Measurements from ENCODE around the gene DNM3. TPM values are rescaled to one million over a fixed set of nuclear protein-coding genes. Genes with fewer than 3 reads are reported as not detected.

Gene DNM3
- total and polyA plus RNA-seq, 2 donors (not counting 3 experiments of a cell fraction or from before 2014, with no cell fraction given), result 1.4 to 2.5 TPM

GRCh38 chr1:172184506-172185191 is 343.4 kb downstream of the DNM3 start:
- BruUV-seq (replicated peaks), result no TSS peak
- H3K4me2 ChIP-seq (ENCODE audit: insufficient read depth, low read length), result no peak overlapping the region
- intact Hi-C loops (cut with micrococcal nuclease) (loop anchor here (5.0 kb wide), 2 partner anchors 138 to 142 kb away; no protein-coding TSS in a partner anchor), dilution Hi-C loops (cut with MboI; ENCODE audit: extremely low pct_ligation_motif_present, low sequenced_read_pairs) (no loop called here)
- no peak overlapping the region for H3K27ac ChIP-seq (ENCODE audit: insufficient read depth, low read depth, low read length)
- no peaks in the 10 kb centered on the region for H4K20me1 ChIP-seq (replicated peaks; ENCODE audit: control insufficient read depth, extremely low read depth, insufficient read depth, low read length)
- TF ChIP-seq MYC (IDR thresholded peaks at IDR 0.05; ENCODE audit: low read depth, low read length) (no peak), GATA2 (IDR thresholded peaks at IDR 0.05; ENCODE audit: insufficient read depth, insufficient read length, low read depth, low read length) (no peak), POLR2AphosphoS5 (IDR thresholded peaks at IDR 0.05; ENCODE audit: insufficient read depth, low read depth, low read length) (no peak)
- FAIRE-seq (no peak), DNase-seq (ENCODE audit: low read depth, low spot score) (no peak)
- H3K9me1 ChIP-seq (replicated peaks; ENCODE audit: control insufficient read depth, extremely low read depth, insufficient read depth, low read length), result no peaks in the 10 kb centered on the region
- no peak overlapping the region for H3K9ac ChIP-seq (replicated peaks; ENCODE audit: extremely low read depth, insufficient read depth, low read length)
- no peak overlapping the region for H2AFZ ChIP-seq (ENCODE audit: low read depth, low read length)
- no peaks in the 10 kb centered on the region for H3K79me2 ChIP-seq (ENCODE audit: control insufficient read depth, insufficient read depth, low read length)
- no peaks in the 10 kb centered on the region for H3K27me3 ChIP-seq (ENCODE audit: control insufficient read depth in 2 of 2, insufficient read depth in 2 of 2, low read length in 2 of 2)
- ChIA-PET POLR2A (no interaction called here), CTCF (interaction anchor here (0.8 to 1.3 kb wide), 3 partner anchors 21 to 215 kb away, joined by 3 to 4 read pairs (median 4); no protein-coding TSS in a partner anchor)
- no peak overlapping the region for H3K4me3 ChIP-seq (replicated peaks in 1 of 3; ENCODE audit: insufficient read depth in 1 of 3, low read depth in 1 of 3, low read length in 3 of 3)
- no peaks in the 10 kb centered on the region for H3K9me3 ChIP-seq (replicated peaks; ENCODE audit: control insufficient read depth, insufficient read depth, low read length)
- no peaks in the 10 kb centered on the region for H3K36me3 ChIP-seq (ENCODE audit: control insufficient read depth in 2 of 2, extremely low read depth in 1 of 2, insufficient read depth in 2 of 2, low read length in 2 of 2)
- peaks cover 11% of the 10 kb centered on the region for H3K4me1 ChIP-seq (ENCODE audit: control insufficient read depth, extremely low read depth, insufficient read depth, low read length)

- H4K20me1 ChIP-seq (replicated peaks; ENCODE audit: control insufficient read depth, extremely low read depth, insufficient read depth, low read length), result no peaks in the 10 kb centered on the region
- dilution Hi-C loops (cut with MboI; ENCODE audit: extremely low pct_ligation_motif_present, low sequenced_read_pairs) (no loop called here), intact Hi-C loops (cut with micrococcal nuclease) (no loop called here)
- H3K4me1 ChIP-seq (ENCODE audit: control insufficient read depth, extremely low read depth, insufficient read depth, low read length), result peaks cover 11% of the 10 kb centered on the region
- no peak overlapping the region for H3K4me3 ChIP-seq (replicated peaks in 1 of 3; ENCODE audit: insufficient read depth in 1 of 3, low read depth in 1 of 3, low read length in 3 of 3)
- no peaks in the 10 kb centered on the region for H3K79me2 ChIP-seq (ENCODE audit: control insufficient read depth, insufficient read depth, low read length)
- DNase-seq (ENCODE audit: low read depth, low spot score) (peak; percentile 13), FAIRE-seq (no peak)
- H3K9me3 ChIP-seq (replicated peaks; ENCODE audit: control insufficient read depth, insufficient read depth, low read length), result no peaks in the 10 kb centered on the region
- ChIA-PET CTCF (interaction anchor here (0.8 to 1.3 kb wide), 3 partner anchors 21 to 214 kb away, joined by 3 to 4 read pairs (median 4); no protein-coding TSS in a partner anchor), POLR2A (no interaction called here)
- no peaks in the 10 kb centered on the region for H3K9me1 ChIP-seq (replicated peaks; ENCODE audit: control insufficient read depth, extremely low read depth, insufficient read depth, low read length)
- no peak overlapping the region for H3K27ac ChIP-seq (ENCODE audit: insufficient read depth, low read depth, low read length)
- H3K9ac ChIP-seq (replicated peaks; ENCODE audit: extremely low read depth, insufficient read depth, low read length), result no peak overlapping the region
- BruUV-seq (replicated peaks), result no TSS peak
- H3K4me2 ChIP-seq (ENCODE audit: insufficient read depth, low read length), result no peak overlapping the region
- TF ChIP-seq FOS (IDR thresholded peaks at IDR 0.05; ENCODE audit: borderline replicate concordance, insufficient read depth, low read length) (no peak), EZH2 (IDR thresholded peaks at IDR 0.05; ENCODE audit: borderline replicate concordance, low read depth, low read length, severe bottlenecking) (no peak), JUN (IDR thresholded peaks at IDR 0.05; ENCODE audit: borderline replicate concordance, insufficient read depth, insufficient read length, low read depth) (no peak), POLR2A (IDR thresholded peaks at IDR 0.05; ENCODE audit: low read depth, low read length) (no peak), MYC (IDR thresholded peaks at IDR 0.05; ENCODE audit: low read depth, low read length) (no peak), POLR2AphosphoS5 (IDR thresholded peaks at IDR 0.05; ENCODE audit: insufficient read depth, low read depth, low read length) (no peak), GATA2 (IDR thresholded peaks at IDR 0.05; ENCODE audit: insufficient read depth, insufficient read length, low read depth, low read length) (no peak), MAX (IDR thresholded peaks at IDR 0.05; ENCODE audit: insufficient read depth, insufficient read length) (no peak)
- TF ChIP-seq, protein P1, sequence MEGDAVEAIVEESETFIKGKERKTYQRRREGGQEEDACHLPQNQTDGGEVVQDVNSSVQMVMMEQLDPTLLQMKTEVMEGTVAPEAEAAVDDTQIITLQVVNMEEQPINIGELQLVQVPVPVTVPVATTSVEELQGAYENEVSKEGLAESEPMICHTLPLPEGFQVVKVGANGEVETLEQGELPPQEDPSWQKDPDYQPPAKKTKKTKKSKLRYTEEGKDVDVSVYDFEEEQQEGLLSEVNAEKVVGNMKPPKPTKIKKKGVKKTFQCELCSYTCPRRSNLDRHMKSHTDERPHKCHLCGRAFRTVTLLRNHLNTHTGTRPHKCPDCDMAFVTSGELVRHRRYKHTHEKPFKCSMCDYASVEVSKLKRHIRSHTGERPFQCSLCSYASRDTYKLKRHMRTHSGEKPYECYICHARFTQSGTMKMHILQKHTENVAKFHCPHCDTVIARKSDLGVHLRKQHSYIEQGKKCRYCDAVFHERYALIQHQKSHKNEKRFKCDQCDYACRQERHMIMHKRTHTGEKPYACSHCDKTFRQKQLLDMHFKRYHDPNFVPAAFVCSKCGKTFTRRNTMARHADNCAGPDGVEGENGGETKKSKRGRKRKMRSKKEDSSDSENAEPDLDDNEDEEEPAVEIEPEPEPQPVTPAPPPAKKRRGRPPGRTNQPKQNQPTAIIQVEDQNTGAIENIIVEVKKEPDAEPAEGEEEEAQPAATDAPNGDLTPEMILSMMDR (IDR thresholded peaks at IDR 0.05; ENCODE audit: extremely low read depth in 1 of 2, insufficient read depth in 1 of 2, low read depth in 1 of 2, low read length in 2 of 2), result no peak
- no peaks in the 10 kb centered on the region for H3K27me3 ChIP-seq (ENCODE audit: control insufficient read depth in 2 of 2, insufficient read depth in 2 of 2, low read length in 2 of 2)
- H2AFZ ChIP-seq (ENCODE audit: low read depth, low read length), result no peak overlapping the region
- H3K36me3 ChIP-seq (ENCODE audit: control insufficient read depth in 2 of 2, extremely low read depth in 1 of 2, insufficient read depth in 2 of 2, low read length in 2 of 2), result no peaks in the 10 kb centered on the region
Measured at GRCh38 chr1:172185211-172185610, 343.9 kb downstream of the DNM3 start.
